Liver (tissue), 9 donors: ENCODE measurements around the gene RSPH4A. TPM values are rescaled to one million over a fixed set of nuclear protein-coding genes. Genes with fewer than 3 reads are reported as not detected.

Experiments used
- DNase-seq: peaks from one replicate; pipeline ENCODE4 v3.0.0-alpha.2; 2017; ENCODE audit warnings: low spot score
- H3K27ac ChIP-seq, 2 donors: one replicate each; pipeline ENCODE4 v1.7.0; 2013; ENCODE audit warnings: inconsistent platforms in 2 of 2, low read length in 2 of 2, control low read depth in 1 of 2, low read depth in 1 of 2, mild to moderate bottlenecking in 1 of 2
- H3K27me3 ChIP-seq, 4 donors: one replicate each; pipeline versions ENCODE4 v1.6.1 to v1.7.0; 2013; ENCODE audit warnings: low read length in 3 of 4, inconsistent platforms in 1 of 4, mild to moderate bottlenecking in 1 of 4, moderate library complexity in 1 of 4; ENCODE audit not compliant: control insufficient read depth in 4 of 4, insufficient read depth in 4 of 4
- H3K36me3 ChIP-seq, 4 donors: one replicate each; pipeline versions ENCODE4 v1.6.1 to v1.7.0; 2013; ENCODE audit warnings: low read length in 3 of 4, mild to moderate bottlenecking in 3 of 4, low read depth in 1 of 4, moderate library complexity in 1 of 4; ENCODE audit not compliant: control insufficient read depth in 4 of 4, insufficient read depth in 3 of 4
- H3K4me1 ChIP-seq, 4 donors: one replicate each; pipeline versions ENCODE4 v1.6.1 to v1.7.0; 2013; ENCODE audit warnings: low read length in 3 of 4, mild to moderate bottlenecking in 3 of 4, moderate library complexity in 1 of 4; ENCODE audit not compliant: control insufficient read depth in 4 of 4, insufficient read depth in 4 of 4
- H3K4me3 ChIP-seq, 3 donors: one replicate each; pipeline versions ENCODE4 v1.6.1 to v1.7.0; 2013; ENCODE audit warnings: low read length in 3 of 3, control low read depth in 1 of 3, low read depth in 1 of 3, mild to moderate bottlenecking in 1 of 3
- H3K9ac ChIP-seq, 2 donors: one replicate each; pipeline ENCODE4 v1.7.0; 2013; ENCODE audit warnings: low read length in 2 of 2, mild to moderate bottlenecking in 2 of 2, moderate library complexity in 2 of 2, control low read depth in 1 of 2, low read depth in 1 of 2
- H3K9me3 ChIP-seq, 4 donors: one replicate each; pipeline versions ENCODE4 v1.6.1 to v1.7.0; 2013; ENCODE audit warnings: low read length in 3 of 4; ENCODE audit not compliant: control insufficient read depth in 4 of 4
- EGR1 ChIP-seq, 2 donors: IDR thresholded peaks; 2 replicates each; pipeline ENCODE4 v1.6.1; 2016 to 2018; ENCODE audit warnings: antibody characterized with exemption in 2 of 2, low read depth in 2 of 2
- GABPA ChIP-seq, 2 donors: IDR thresholded peaks in 1 of 2; conservative IDR thresholded peaks in 1 of 2; 2 replicates each; pipeline ENCODE4 v1.6.1; 2016; ENCODE audit warnings: antibody characterized with exemption in 2 of 2, mild to moderate bottlenecking in 1 of 2, moderate library complexity in 1 of 2
- HNF4A ChIP-seq, 2 donors: conservative IDR thresholded peaks; 2 replicates each; pipeline ENCODE4 v1.6.1; 2016; ENCODE audit warnings: antibody characterized with exemption in 2 of 2, mild to moderate bottlenecking in 2 of 2
- HNF4G ChIP-seq: IDR thresholded peaks from 2 replicates; pipeline ENCODE4 v1.6.1; 2016; ENCODE audit warnings: antibody characterized with exemption
- JUND ChIP-seq, 2 donors: IDR thresholded peaks; 2 replicates each; pipeline ENCODE4 v1.6.1; 2016; ENCODE audit warnings: antibody characterized with exemption in 2 of 2
- NR2F2 ChIP-seq: IDR thresholded peaks from 2 replicates; pipeline ENCODE4 v1.6.1; 2016; ENCODE audit warnings: antibody characterized with exemption
- RAD21 ChIP-seq, 2 donors: IDR thresholded peaks; 2 replicates each; pipeline ENCODE4 v1.6.1; 2016; ENCODE audit warnings: antibody characterized with exemption in 2 of 2, mild to moderate bottlenecking in 2 of 2
- TAF1 ChIP-seq: conservative IDR thresholded peaks from 2 replicates; pipeline ENCODE4 v1.6.1; 2016; ENCODE audit warnings: antibody characterized with exemption, mild to moderate bottlenecking
- YY1 ChIP-seq: IDR thresholded peaks from 2 replicates; pipeline ENCODE4 v1.6.1; 2016; ENCODE audit warnings: antibody characterized with exemption, mild to moderate bottlenecking
- WGBS: extraction: QIAGEN DNeasy Blood & Tissue Kit; methylation state at CpG from one replicate; pipeline ENCODE4 v1.1.7; 2013; 5-methylcytosine and 5-hydroxymethylcytosine counted together
- polyA plus RNA-seq, 2 donors: library from polyadenylated mRNA; stranded (reverse) in 1 of 2; unstranded in 1 of 2; fragments of 200-250 nt in 1 of 2; fragments of >200 nt in 1 of 2; fragmentation: Nextera tagmentation in 1 of 2; extraction: Ambion mirVana in 1 of 2; gene quantifications; one replicate each; pipeline versions ENCODE4 v1.2.1 to v1.2.3, GENCODE V29; 2013 to 2015
- total RNA-seq, 2 donors: library from RNA; depleted of rRNA; stranded (reverse); fragments of >200 nt; gene quantifications; one replicate each; pipeline ENCODE4 v1.2.3, GENCODE V29; 2014
- TF ChIP-seq, protein P1 (sequence below): IDR thresholded peaks from 2 replicates; pipeline ENCODE4 v1.6.1; 2016; ENCODE audit warnings: antibody characterized with exemption
- TF ChIP-seq, protein P2 (sequence below): fragments of 150-350 bp; IDR thresholded peaks from 2 replicates; pipeline ENCODE4 v1.5.1; 2017; ENCODE audit warnings: improper control_type of control experiment, low read depth, low read length; ENCODE audit not compliant: missing input control
- TF ChIP-seq, protein P3 (sequence below): IDR thresholded peaks from 2 replicates; pipeline ENCODE4 v1.6.1; 2016; ENCODE audit warnings: antibody characterized with exemption, mild to moderate bottlenecking
- TF ChIP-seq, protein P4 (sequence below): IDR thresholded peaks from 2 replicates; pipeline ENCODE4 v1.6.1; 2016; ENCODE audit warnings: antibody characterized with exemption
- donor health status: healthy.
- donor health status: healthy.
- donor health status: healthy.
- donor health status: healthy.
- donor health status: healthy.

RSPH4A gene
- total and polyA plus RNA-seq, 4 donors = 0.06 to 0.50 (median 0.10) TPM; not detected in 1

DNA sequence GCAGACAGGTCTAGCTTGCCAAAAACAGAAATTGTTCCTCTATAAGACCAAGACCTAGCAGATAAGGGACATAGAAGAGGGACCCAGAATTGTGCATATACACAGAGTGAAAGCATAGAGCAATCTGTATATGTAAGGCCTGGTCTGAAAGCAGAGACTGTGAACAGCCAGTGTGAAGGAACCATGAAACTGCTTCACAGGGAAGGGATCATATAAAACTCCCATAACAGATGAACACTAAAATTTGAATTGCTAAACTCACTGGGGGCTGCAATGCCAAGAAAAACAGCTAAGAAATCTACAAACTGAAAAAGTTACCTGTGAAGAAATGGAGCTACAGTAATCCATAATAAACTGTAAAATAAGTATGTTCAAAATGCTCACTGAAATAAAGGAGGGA lies 45.3 kb downstream of the RSPH4A start:
- no peak for TF ChIP-seq RAD21 (IDR thresholded peaks at IDR 0.05)
- TF ChIP-seq GABPA (IDR thresholded peaks at IDR 0.05 in 1 of 2, conservative IDR thresholded peaks at IDR 0.05 in 1 of 2) = no peak
- TF ChIP-seq TAF1 = no peak
- H3K27ac ChIP-seq = no peak overlapping the region
- peaks cover 0 to 4% (median 2%) of the 10 kb centered on the region in 4 donors for H3K36me3 ChIP-seq
- H3K4me3 ChIP-seq = no peak overlapping the region
- no peaks in the 10 kb centered on the region for H3K27me3 ChIP-seq
- DNase-seq = no peak
- H3K9me3 ChIP-seq = no peaks in the 10 kb centered on the region
- peaks cover 0 to 13% (median 0%) of the 10 kb centered on the region in 4 donors for H3K4me1 ChIP-seq
- no peak overlapping the region for H3K9ac ChIP-seq

DNA sequence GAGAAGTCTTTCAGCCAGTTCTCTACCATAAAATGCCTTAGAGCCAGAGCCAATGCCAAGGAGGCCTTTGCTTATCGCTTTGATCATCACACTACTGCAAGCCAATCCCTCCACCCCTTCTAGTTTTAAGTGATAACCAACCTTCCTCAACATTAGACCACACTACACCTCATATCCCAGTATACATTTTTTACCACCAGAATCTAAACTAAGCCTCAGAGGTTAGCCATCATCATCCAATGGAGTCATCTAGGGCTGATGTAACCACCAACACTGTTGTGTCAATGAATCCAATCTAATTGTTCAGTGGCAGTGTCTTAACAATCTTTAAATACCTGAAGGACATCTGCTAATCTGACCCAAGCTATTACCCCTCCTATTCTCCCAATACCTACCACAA lies 45.9 kb downstream of the RSPH4A start:
- TF ChIP-seq, protein P1, sequence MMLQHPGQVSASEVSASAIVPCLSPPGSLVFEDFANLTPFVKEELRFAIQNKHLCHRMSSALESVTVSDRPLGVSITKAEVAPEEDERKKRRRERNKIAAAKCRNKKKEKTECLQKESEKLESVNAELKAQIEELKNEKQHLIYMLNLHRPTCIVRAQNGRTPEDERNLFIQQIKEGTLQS = no peak
- TF ChIP-seq YY1 (no peak), RAD21 (IDR thresholded peaks at IDR 0.05) (no peak), EGR1 (IDR thresholded peaks at IDR 0.05; ENCODE audit: low read depth in 2 of 2) (no peak), NR2F2 (no peak), HNF4G (no peak)
- TF ChIP-seq, protein P2, sequence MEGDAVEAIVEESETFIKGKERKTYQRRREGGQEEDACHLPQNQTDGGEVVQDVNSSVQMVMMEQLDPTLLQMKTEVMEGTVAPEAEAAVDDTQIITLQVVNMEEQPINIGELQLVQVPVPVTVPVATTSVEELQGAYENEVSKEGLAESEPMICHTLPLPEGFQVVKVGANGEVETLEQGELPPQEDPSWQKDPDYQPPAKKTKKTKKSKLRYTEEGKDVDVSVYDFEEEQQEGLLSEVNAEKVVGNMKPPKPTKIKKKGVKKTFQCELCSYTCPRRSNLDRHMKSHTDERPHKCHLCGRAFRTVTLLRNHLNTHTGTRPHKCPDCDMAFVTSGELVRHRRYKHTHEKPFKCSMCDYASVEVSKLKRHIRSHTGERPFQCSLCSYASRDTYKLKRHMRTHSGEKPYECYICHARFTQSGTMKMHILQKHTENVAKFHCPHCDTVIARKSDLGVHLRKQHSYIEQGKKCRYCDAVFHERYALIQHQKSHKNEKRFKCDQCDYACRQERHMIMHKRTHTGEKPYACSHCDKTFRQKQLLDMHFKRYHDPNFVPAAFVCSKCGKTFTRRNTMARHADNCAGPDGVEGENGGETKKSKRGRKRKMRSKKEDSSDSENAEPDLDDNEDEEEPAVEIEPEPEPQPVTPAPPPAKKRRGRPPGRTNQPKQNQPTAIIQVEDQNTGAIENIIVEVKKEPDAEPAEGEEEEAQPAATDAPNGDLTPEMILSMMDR = no peak
- TF ChIP-seq, protein P3, sequence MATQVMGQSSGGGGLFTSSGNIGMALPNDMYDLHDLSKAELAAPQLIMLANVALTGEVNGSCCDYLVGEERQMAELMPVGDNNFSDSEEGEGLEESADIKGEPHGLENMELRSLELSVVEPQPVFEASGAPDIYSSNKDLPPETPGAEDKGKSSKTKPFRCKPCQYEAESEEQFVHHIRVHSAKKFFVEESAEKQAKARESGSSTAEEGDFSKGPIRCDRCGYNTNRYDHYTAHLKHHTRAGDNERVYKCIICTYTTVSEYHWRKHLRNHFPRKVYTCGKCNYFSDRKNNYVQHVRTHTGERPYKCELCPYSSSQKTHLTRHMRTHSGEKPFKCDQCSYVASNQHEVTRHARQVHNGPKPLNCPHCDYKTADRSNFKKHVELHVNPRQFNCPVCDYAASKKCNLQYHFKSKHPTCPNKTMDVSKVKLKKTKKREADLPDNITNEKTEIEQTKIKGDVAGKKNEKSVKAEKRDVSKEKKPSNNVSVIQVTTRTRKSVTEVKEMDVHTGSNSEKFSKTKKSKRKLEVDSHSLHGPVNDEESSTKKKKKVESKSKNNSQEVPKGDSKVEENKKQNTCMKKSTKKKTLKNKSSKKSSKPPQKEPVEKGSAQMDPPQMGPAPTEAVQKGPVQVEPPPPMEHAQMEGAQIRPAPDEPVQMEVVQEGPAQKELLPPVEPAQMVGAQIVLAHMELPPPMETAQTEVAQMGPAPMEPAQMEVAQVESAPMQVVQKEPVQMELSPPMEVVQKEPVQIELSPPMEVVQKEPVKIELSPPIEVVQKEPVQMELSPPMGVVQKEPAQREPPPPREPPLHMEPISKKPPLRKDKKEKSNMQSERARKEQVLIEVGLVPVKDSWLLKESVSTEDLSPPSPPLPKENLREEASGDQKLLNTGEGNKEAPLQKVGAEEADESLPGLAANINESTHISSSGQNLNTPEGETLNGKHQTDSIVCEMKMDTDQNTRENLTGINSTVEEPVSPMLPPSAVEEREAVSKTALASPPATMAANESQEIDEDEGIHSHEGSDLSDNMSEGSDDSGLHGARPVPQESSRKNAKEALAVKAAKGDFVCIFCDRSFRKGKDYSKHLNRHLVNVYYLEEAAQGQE = no peak
- Histone ChIP-seq H3K27ac (no peak overlapping the region), H3K9ac (no peak overlapping the region), H3K27me3 (no peaks in the 10 kb centered on the region), H3K4me1 (peaks cover 0 to 13% (median 0%) of the 10 kb centered on the region in 4 donors), H3K36me3 (peaks cover 0 to 4% (median 1%) of the 10 kb centered on the region in 4 donors), H3K9me3 (no peaks in the 10 kb centered on the region), H3K4me3 (no peak overlapping the region)
- DNase-seq = no peak
- WGBS = 98% methylated on average over 1 of the region's 1 CpG

DNA sequence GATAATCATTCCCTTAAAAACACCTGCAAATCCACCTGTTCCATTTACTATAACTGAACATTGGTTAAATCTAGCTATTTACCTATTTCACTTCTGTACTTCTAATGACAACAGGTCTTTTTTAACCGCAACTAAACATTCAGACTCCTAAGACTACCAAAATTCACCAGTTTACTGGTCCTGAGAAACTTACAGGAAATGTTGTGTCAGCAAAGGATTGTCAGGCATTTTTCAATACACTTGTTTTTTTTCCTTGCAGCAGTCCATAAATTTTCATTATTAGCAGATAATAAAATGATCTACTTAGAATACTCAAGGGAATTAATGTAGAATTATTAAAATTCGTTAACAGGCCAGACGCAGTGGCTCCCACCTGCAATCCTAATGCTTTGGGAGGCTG lies 47.0 kb downstream of the RSPH4A start:
- Histone ChIP-seq H3K27ac (no peak overlapping the region), H3K9me3 (no peaks in the 10 kb centered on the region), H3K4me1 (peaks cover 0 to 18% (median 3%) of the 10 kb centered on the region in 4 donors), H3K27me3 (no peaks in the 10 kb centered on the region), H3K36me3 (no peaks in the 10 kb centered on the region), H3K4me3 (no peak overlapping the region), H3K9ac (no peak overlapping the region)
- 96% methylated on average over 3 of the region's 3 CpGs for WGBS
- DNase-seq = no peak
- no peak for TF ChIP-seq HNF4G
- TF ChIP-seq HNF4A (conservative IDR thresholded peaks at IDR 0.05) = no peak
- no peak for TF ChIP-seq JUND (IDR thresholded peaks at IDR 0.05)
- no peak for TF ChIP-seq NR2F2
- TF ChIP-seq, protein P4, sequence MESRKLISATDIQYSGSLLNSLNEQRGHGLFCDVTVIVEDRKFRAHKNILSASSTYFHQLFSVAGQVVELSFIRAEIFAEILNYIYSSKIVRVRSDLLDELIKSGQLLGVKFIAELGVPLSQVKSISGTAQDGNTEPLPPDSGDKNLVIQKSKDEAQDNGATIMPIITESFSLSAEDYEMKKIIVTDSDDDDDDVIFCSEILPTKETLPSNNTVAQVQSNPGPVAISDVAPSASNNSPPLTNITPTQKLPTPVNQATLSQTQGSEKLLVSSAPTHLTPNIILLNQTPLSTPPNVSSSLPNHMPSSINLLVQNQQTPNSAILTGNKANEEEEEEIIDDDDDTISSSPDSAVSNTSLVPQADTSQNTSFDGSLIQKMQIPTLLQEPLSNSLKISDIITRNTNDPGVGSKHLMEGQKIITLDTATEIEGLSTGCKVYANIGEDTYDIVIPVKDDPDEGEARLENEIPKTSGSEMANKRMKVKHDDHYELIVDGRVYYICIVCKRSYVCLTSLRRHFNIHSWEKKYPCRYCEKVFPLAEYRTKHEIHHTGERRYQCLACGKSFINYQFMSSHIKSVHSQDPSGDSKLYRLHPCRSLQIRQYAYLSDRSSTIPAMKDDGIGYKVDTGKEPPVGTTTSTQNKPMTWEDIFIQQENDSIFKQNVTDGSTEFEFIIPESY = no peak
- no peak for TF ChIP-seq RAD21 (IDR thresholded peaks at IDR 0.05)
- TF ChIP-seq, protein P3 = no peak
- no peak for TF ChIP-seq YY1
- TF ChIP-seq, protein P2 = no peak
